Measurements from ENCODE around the gene CPT1B.
A peak's percentile ranks its signal among the peaks of the same experiment; 100 is the strongest.

DNA sequence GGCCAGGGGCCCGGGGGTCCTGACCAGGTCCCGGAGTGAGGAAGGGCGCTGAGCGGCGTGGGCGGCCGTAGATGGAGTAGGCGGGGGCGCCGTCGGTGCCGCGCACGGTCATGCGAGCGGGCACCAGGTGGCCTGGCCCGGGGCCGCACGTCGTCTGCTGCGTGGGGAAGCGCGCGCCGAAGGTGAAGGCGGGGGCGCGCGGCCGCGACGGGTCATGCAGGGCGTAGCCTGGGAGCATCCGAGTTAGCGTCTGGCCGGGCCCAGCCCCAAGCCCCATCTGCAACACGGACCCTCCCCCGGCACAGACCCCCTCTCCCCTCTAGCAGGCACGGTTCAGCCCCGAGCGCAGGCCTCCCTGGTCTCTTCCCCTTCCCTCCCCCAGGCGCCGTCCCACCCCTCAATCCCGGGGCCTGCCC, 46.7 kb downstream of the CPT1B start:
- TF ChIP-seq, protein P1, sequence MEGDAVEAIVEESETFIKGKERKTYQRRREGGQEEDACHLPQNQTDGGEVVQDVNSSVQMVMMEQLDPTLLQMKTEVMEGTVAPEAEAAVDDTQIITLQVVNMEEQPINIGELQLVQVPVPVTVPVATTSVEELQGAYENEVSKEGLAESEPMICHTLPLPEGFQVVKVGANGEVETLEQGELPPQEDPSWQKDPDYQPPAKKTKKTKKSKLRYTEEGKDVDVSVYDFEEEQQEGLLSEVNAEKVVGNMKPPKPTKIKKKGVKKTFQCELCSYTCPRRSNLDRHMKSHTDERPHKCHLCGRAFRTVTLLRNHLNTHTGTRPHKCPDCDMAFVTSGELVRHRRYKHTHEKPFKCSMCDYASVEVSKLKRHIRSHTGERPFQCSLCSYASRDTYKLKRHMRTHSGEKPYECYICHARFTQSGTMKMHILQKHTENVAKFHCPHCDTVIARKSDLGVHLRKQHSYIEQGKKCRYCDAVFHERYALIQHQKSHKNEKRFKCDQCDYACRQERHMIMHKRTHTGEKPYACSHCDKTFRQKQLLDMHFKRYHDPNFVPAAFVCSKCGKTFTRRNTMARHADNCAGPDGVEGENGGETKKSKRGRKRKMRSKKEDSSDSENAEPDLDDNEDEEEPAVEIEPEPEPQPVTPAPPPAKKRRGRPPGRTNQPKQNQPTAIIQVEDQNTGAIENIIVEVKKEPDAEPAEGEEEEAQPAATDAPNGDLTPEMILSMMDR (IDR thresholded peaks at IDR 0.05): no peak
- TF ChIP-seq POLR2AphosphoS5 (IDR thresholded peaks at IDR 0.05): peak in 2 of 3 donors; percentile 35 to 78
